Smooth muscle cell (in vitro differentiated cells): Measurements from ENCODE around the gene EPB41L5. TPM values are rescaled to one million over a fixed set of nuclear protein-coding genes. Genes with fewer than 3 reads are reported as not detected.

Experiments used
- DNase-seq: peaks from one replicate; lab custom pipeline; 2025; ENCODE audit not compliant: unreplicated experiment; lab: John Stamatoyannopoulos, UW
- H2AFZ ChIP-seq: fragments of 200-600 bp; sonication (generic); 2 replicates; pipeline ENCODE4 v1.6.0; 2016; ENCODE audit warnings: antibody characterized with exemption, low read depth, mild to moderate bottlenecking
- H3F3A ChIP-seq: fragments of 200-600 bp; sonication (generic); 2 replicates; pipeline ENCODE4 v1.6.0; 2017; ENCODE audit warnings: antibody characterized with exemption, low read depth
- H3K27ac ChIP-seq: fragments of 200-600 bp; sonication (generic); 2 replicates; pipeline ENCODE4 v1.5.1; 2016; ENCODE audit warnings: low read depth, mild to moderate bottlenecking
- H3K27me3 ChIP-seq: fragments of 200-600 bp; sonication (generic); 2 replicates; pipeline ENCODE4 v1.6.1; 2016; ENCODE audit warnings: low read depth, mild to moderate bottlenecking
- H3K36me3 ChIP-seq: fragments of 200-600 bp; sonication (generic); 2 replicates; pipeline ENCODE4 v1.5.1; 2016; ENCODE audit warnings: low read depth
- H3K4me1 ChIP-seq: fragments of 200-600 bp; sonication (generic); 2 replicates; pipeline ENCODE4 v1.5.1; 2016; ENCODE audit warnings: low read depth
- H3K4me2 ChIP-seq: fragments of 200-600 bp; sonication (generic); 2 replicates; pipeline ENCODE4 v1.6.0; 2016; ENCODE audit warnings: mild to moderate bottlenecking
- H3K4me3 ChIP-seq: fragments of 200-600 bp; sonication (generic); 2 replicates; pipeline ENCODE4 v1.5.1; 2016; ENCODE audit warnings: mild to moderate bottlenecking
- H3K79me2 ChIP-seq: fragments of 200-600 bp; sonication (generic); 2 replicates; pipeline ENCODE4 v1.6.0; 2016; ENCODE audit warnings: low read depth, mild to moderate bottlenecking
- H3K9ac ChIP-seq: fragments of 200-600 bp; sonication (generic); 2 replicates; pipeline ENCODE4 v1.6.0; 2016; ENCODE audit warnings: low read depth
- H3K9me3 ChIP-seq: fragments of 200-600 bp; sonication (generic); replicated peaks from 2 replicates; pipeline ENCODE4 v1.5.1; 2016; ENCODE audit warnings: low read depth
- H4K20me1 ChIP-seq: fragments of 200-600 bp; sonication (generic); 2 replicates; pipeline ENCODE4 v1.6.0; 2016; ENCODE audit warnings: low read depth
- WGBS: methylation state at CpG from one replicate; pipeline ENCODE4 v1.1.7; 2016; ENCODE audit warnings: low lambda C conversion rate; 5-methylcytosine and 5-hydroxymethylcytosine counted together
- polyA plus RNA-seq: library from polyadenylated mRNA; unstranded; fragments of >200 nt; fragmentation: Nextera tagmentation; extraction: Ambion mirVana; gene quantifications from 2 replicates; pipeline ENCODE4 v1.2.1, GENCODE V29; 2016
- total RNA-seq: library from RNA; depleted of rRNA; stranded (reverse); fragments of >200 nt; gene quantifications from 2 replicates; pipeline ENCODE4 v1.2.3, GENCODE V29; 2014
- TF ChIP-seq, protein P1 (sequence below): fragments of 200-600 bp; sonication (generic); IDR thresholded peaks from 2 replicates; pipeline ENCODE4 v1.5.1; 2017; ENCODE audit warnings: borderline replicate concordance, mild to moderate bottlenecking, antibody characterized with exemption; ENCODE audit not compliant: insufficient read depth, poor library complexity, severe bottlenecking

Gene EPB41L5
- total and polyA plus RNA-seq, 2 experiments from 2014 or later = 4.6 to 17.2 TPM

DNA sequence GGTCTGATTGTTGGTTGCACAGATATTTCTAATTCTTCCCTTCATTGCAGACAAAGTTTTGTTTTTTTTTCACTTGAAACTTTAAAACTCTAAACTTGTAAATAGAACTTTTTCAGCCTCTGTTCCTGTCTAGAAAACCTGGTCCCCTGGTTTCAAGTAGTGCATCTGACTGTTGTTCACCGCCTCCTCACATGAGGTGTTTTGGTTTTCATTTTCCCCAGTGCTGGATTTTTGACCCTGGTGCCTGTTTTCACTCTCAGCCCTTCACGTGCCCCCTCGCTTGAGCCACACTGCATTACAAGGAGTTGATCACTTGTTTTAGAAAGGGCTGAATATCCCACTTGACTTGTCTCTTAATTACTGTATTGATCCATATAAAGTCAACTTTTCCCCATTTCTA, 110.2 kb downstream of the EPB41L5 start:
- Histone ChIP-seq H3K9me3 (peaks cover 4% of the 10 kb centered on the region), H3K4me1 (no peaks in the 10 kb centered on the region), H2AFZ (no peak overlapping the region), H3K4me3 (no peak overlapping the region), H3K27ac (no peak overlapping the region), H4K20me1 (no peaks in the 10 kb centered on the region), H3F3A (no peaks in the 10 kb centered on the region), H3K9ac (no peak overlapping the region), H3K36me3 (no peaks in the 10 kb centered on the region), H3K4me2 (no peak overlapping the region), H3K27me3 (no peaks in the 10 kb centered on the region), H3K79me2 (no peaks in the 10 kb centered on the region)
- TF ChIP-seq, protein P1, sequence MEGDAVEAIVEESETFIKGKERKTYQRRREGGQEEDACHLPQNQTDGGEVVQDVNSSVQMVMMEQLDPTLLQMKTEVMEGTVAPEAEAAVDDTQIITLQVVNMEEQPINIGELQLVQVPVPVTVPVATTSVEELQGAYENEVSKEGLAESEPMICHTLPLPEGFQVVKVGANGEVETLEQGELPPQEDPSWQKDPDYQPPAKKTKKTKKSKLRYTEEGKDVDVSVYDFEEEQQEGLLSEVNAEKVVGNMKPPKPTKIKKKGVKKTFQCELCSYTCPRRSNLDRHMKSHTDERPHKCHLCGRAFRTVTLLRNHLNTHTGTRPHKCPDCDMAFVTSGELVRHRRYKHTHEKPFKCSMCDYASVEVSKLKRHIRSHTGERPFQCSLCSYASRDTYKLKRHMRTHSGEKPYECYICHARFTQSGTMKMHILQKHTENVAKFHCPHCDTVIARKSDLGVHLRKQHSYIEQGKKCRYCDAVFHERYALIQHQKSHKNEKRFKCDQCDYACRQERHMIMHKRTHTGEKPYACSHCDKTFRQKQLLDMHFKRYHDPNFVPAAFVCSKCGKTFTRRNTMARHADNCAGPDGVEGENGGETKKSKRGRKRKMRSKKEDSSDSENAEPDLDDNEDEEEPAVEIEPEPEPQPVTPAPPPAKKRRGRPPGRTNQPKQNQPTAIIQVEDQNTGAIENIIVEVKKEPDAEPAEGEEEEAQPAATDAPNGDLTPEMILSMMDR = no peak
- DNase-seq = no peak
- WGBS = 97% methylated on average over 3 of the region's 3 CpGs

DNA sequence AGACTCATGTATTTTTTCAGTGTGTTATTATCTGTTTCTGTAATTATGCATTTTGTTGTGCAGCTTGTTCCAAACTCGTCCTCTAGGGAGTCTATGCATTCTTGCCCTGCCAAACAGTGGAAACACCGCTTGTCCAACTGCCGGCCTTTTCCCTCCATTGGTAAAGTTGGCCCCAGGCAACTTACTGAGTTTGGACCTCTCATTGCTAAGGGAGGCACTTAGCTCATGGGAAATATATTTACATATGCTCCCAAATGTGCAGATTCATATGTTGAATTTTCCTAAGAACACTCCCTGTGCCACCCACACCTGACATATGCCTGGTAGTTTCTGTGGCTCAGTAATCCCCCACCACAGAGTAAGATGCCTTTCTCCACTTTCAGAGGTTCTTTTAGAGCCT, 112.3 kb downstream of the EPB41L5 start:
- Histone ChIP-seq H3K79me2 (no peaks in the 10 kb centered on the region), H3K27ac (no peak overlapping the region), H3K27me3 (no peaks in the 10 kb centered on the region), H3K9ac (no peak overlapping the region), H4K20me1 (no peaks in the 10 kb centered on the region), H3F3A (no peaks in the 10 kb centered on the region), H3K4me1 (no peaks in the 10 kb centered on the region), H3K9me3 (no peaks in the 10 kb centered on the region), H3K4me3 (no peak overlapping the region), H3K4me2 (no peak overlapping the region), H3K36me3 (no peaks in the 10 kb centered on the region), H2AFZ (no peak overlapping the region)
- WGBS = 88% methylated on average over 3 of the region's 3 CpGs
- DNase-seq = no peak
- TF ChIP-seq, protein P1 = no peak

DNA sequence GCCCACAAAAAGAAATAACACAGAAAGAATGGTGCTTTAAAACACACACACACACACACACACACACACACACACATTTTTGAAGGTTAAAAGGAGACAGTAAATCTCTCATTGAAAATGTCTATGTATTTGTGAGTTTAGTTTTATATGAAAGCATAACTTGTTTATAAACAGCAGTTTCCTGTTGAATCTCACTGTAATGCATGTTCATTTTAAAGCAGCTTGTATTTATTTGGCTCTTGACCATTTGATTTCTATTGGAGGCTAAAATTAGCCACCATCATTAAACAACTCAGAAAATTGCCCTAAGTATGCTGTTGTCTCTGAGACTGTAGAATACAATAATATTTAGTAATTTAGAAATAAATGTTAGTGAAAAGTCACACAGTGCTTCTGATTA, 115.3 kb downstream of the EPB41L5 start:
- no peak for DNase-seq
- Histone ChIP-seq H3K27ac (no peak overlapping the region), H4K20me1 (no peaks in the 10 kb centered on the region), H3K36me3 (no peaks in the 10 kb centered on the region), H3K9ac (no peak overlapping the region), H3F3A (no peaks in the 10 kb centered on the region), H3K9me3 (no peaks in the 10 kb centered on the region), H3K4me1 (no peaks in the 10 kb centered on the region), H3K4me3 (no peak overlapping the region), H2AFZ (no peak overlapping the region), H3K27me3 (no peaks in the 10 kb centered on the region), H3K4me2 (no peak overlapping the region), H3K79me2 (no peaks in the 10 kb centered on the region)
- TF ChIP-seq, protein P1 = no peak

DNA sequence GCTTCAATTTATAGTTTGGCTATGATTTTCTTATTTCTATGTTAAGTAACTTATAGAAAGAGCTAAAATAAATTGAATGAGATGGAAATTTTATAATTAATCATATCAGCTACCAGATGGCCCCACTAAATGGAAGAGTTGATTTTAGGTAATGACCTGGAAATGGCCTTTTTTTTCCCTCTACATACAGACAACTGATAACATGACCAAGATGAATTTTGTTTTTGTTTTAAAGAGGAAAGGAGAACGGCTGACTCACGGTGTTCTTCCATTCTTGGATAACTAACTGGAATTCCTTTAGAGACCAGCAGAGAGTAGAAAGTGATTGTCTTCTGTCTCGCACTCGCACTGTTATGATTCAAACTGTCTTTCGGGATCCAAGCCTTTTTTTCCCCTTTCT, 119.3 kb downstream of the EPB41L5 start:
- peaks cover 5% of the 10 kb centered on the region for H3K9me3 ChIP-seq
- 57% methylated on average over 5 of the region's 5 CpGs for WGBS
- no peaks in the 10 kb centered on the region for H3F3A ChIP-seq
- H3K9ac ChIP-seq = no peak overlapping the region
- no peak overlapping the region for H3K27ac ChIP-seq
- DNase-seq = no peak
- no peaks in the 10 kb centered on the region for H3K27me3 ChIP-seq
- no peaks in the 10 kb centered on the region for H3K4me1 ChIP-seq
- no peak overlapping the region for H2AFZ ChIP-seq
- H3K79me2 ChIP-seq = no peaks in the 10 kb centered on the region
- no peak overlapping the region for H3K4me2 ChIP-seq
- no peak overlapping the region for H3K4me3 ChIP-seq
- TF ChIP-seq, protein P1 = no peak
- H3K36me3 ChIP-seq = peaks cover 3% of the 10 kb centered on the region
- H4K20me1 ChIP-seq = no peaks in the 10 kb centered on the region
